Neuronal stem cell (in vitro differentiated cells): Measurements from ENCODE around the gene TEX28.
"Not testable (repeated sequence)": the region's sequence is repeated elsewhere in the genome, so short reads cannot be mapped to it uniquely, and the experiment has no call there.

ENCODE experiments used
- DNase-seq: peaks from one replicate; pipeline ENCODE4 v3.0.0-alpha.2; 2013; ENCODE audit warnings: low spot score
- H2AFZ ChIP-seq: one replicate; pipeline ENCODE4 v1.6.1; 2013; ENCODE audit warnings: mild to moderate bottlenecking, low read length, inconsistent platforms
- H2AK5ac ChIP-seq: 2 replicates; pipeline ENCODE4 v1.6.1; 2013; ENCODE audit warnings: low read depth, mild to moderate bottlenecking, inconsistent platforms, low read length, moderate library complexity, mixed read lengths
- H2BK120ac ChIP-seq: 2 replicates; pipeline ENCODE4 v1.6.1; 2013; ENCODE audit warnings: low read depth, mild to moderate bottlenecking, inconsistent platforms, low read length, moderate library complexity, mixed read lengths
- H2BK12ac ChIP-seq: one replicate; pipeline ENCODE4 v1.6.1; 2013; ENCODE audit warnings: low read length, inconsistent platforms
- H2BK15ac ChIP-seq: 2 replicates; pipeline ENCODE4 v1.6.1; 2013; ENCODE audit warnings: mild to moderate bottlenecking, low read length, inconsistent platforms, mixed read lengths
- H2BK5ac ChIP-seq: one replicate; pipeline ENCODE4 v1.6.1; 2013; ENCODE audit warnings: inconsistent platforms, mild to moderate bottlenecking, low read length, moderate library complexity
- H3K14ac ChIP-seq: one replicate; pipeline ENCODE4 v1.6.1; 2013; ENCODE audit warnings: low read length, inconsistent platforms
- H3K18ac ChIP-seq: 2 replicates; pipeline ENCODE4 v1.6.1; 2013; ENCODE audit warnings: low read length, inconsistent platforms
- H3K23ac ChIP-seq: 2 replicates; pipeline ENCODE4 v1.6.1; 2013; ENCODE audit warnings: low read depth, mild to moderate bottlenecking, mixed read lengths, low read length, inconsistent platforms; ENCODE audit not compliant: poor library complexity
- H3K27ac ChIP-seq: replicated peaks from 3 replicates; pipeline ENCODE4 v1.5.1; 2013; ENCODE audit warnings: low read length, inconsistent platforms
- H3K27me3 ChIP-seq, 3 experiments: 2 replicates each; pipeline ENCODE4 v1.6.1; 2013; ENCODE audit warnings: low read length in 3 of 3, mild to moderate bottlenecking in 2 of 3, inconsistent platforms in 1 of 3, low read depth in 1 of 3, mixed read lengths in 1 of 3, moderate library complexity in 1 of 3; ENCODE audit not compliant: control insufficient read depth in 3 of 3, insufficient read depth in 3 of 3
- H3K36me3 ChIP-seq, 2 donors: replicated peaks in 1 of 2; 2 replicates each; pipeline ENCODE4 v1.6.1; 2013; ENCODE audit warnings: low read length in 2 of 2; ENCODE audit not compliant: control insufficient read depth in 2 of 2, insufficient read depth in 2 of 2
- H3K4ac ChIP-seq: 2 replicates; pipeline ENCODE4 v1.6.1; 2013; ENCODE audit warnings: inconsistent platforms, mild to moderate bottlenecking, low read length, moderate library complexity
- H3K4me1 ChIP-seq, 2 donors: 1 replicate in 1 of 2; 2 replicates in 1 of 2; pipeline ENCODE4 v1.6.1; 2013; ENCODE audit warnings: low read length in 2 of 2, low read depth in 1 of 2; ENCODE audit not compliant: control insufficient read depth in 2 of 2, insufficient read depth in 1 of 2
- H3K4me2 ChIP-seq: one replicate; pipeline ENCODE4 v1.6.1; 2013; ENCODE audit warnings: mild to moderate bottlenecking, low read length, inconsistent platforms; ENCODE audit not compliant: insufficient read depth, poor library complexity, severe bottlenecking
- H3K4me3 ChIP-seq, 2 donors: 2 replicates each; pipeline ENCODE4 v1.5.1; 2013; ENCODE audit warnings: low read length in 2 of 2, mild to moderate bottlenecking in 2 of 2, inconsistent platforms in 1 of 2, moderate library complexity in 1 of 2
- H3K79me1 ChIP-seq: one replicate; pipeline ENCODE4 v1.6.1; 2013; ENCODE audit warnings: low read depth, mild to moderate bottlenecking, inconsistent platforms, low read length, moderate library complexity
- H3K9ac ChIP-seq: one replicate; pipeline ENCODE4 v1.6.1; 2013; ENCODE audit warnings: mild to moderate bottlenecking, low read depth, low read length, inconsistent platforms; ENCODE audit not compliant: poor library complexity
- H3K9me3 ChIP-seq, 2 donors: replicated peaks in 1 of 2; 2 replicates each; pipeline versions ENCODE3 to v1.6.1; 2013; ENCODE audit warnings: low read length in 2 of 2, mild to moderate bottlenecking in 2 of 2, inconsistent platforms in 1 of 2, low read depth in 1 of 2, mixed read lengths in 1 of 2, moderate library complexity in 1 of 2; ENCODE audit not compliant: control insufficient read depth in 2 of 2, insufficient read depth in 1 of 2
- H4K8ac ChIP-seq: one replicate; pipeline ENCODE4 v1.6.1; 2013; ENCODE audit warnings: low read depth, mild to moderate bottlenecking, inconsistent platforms, low read length, moderate library complexity
- H4K91ac ChIP-seq: one replicate; pipeline ENCODE4 v1.6.1; 2013; ENCODE audit warnings: low read length, low read depth, mild to moderate bottlenecking, inconsistent platforms; ENCODE audit not compliant: poor library complexity
- WGBS, 2 donors: extraction: QIAGEN DNeasy Blood & Tissue Kit; methylation state at CpG; one replicate each; pipeline ENCODE4 v1.1.7; 2013; ENCODE audit warnings: missing lambda C conversion rate in 2 of 2, mixed read lengths in 1 of 2; ENCODE audit not compliant: insufficient read length in 2 of 2, insufficient replicate concordance in 1 of 2; ENCODE audit errors: extremely low coverage in 2 of 2; 5-methylcytosine and 5-hydroxymethylcytosine counted together

TEX28 gene

GRCh38 chrX:154296731-154297130 is 1.8 kb upstream of the TEX28 start:
- Histone ChIP-seq H3K9me3 (no peaks in the 10 kb centered on the region), H3K36me3 (no peaks in the 10 kb centered on the region), H2AFZ (no peak overlapping the region), H3K27me3 (peaks cover 0 to 4% (median 0%) of the 10 kb centered on the region in 3 experiments), H2AK5ac (no peak overlapping the region), H3K4me2 (no peak overlapping the region), H4K91ac (no peak overlapping the region), H3K4me3 (no peak overlapping the region), H2BK120ac (no peak overlapping the region), H2BK12ac (no peak overlapping the region), H3K4ac (no peak overlapping the region), H3K27ac (no peak overlapping the region), H2BK5ac (no peak overlapping the region), H3K14ac (no peak overlapping the region), H4K8ac (no peak overlapping the region), H3K4me1 (no peaks in the 10 kb centered on the region), H2BK15ac (no peak overlapping the region), H3K23ac (no peak overlapping the region), H3K79me1 (no peaks in the 10 kb centered on the region), H3K18ac (no peak overlapping the region), H3K9ac (no peak overlapping the region)
- DNase-seq: no peak
- WGBS, 2 donors: no CpG with 5 or more reads among the region's 18 CpGs

- Histone ChIP-seq H3K4me2 (no peak within 1 kb of the TSS), H3K4me3 (no peak within 1 kb of the TSS), H3K14ac (no peak within 1 kb of the TSS), H4K91ac (no peak within 1 kb of the TSS), H3K27me3 (peaks cover 0 to 4% (median 0%) of the 10 kb centered on the region in 3 experiments), H3K9ac (no peak within 1 kb of the TSS), H2BK12ac (no peak within 1 kb of the TSS), H4K8ac (no peak within 1 kb of the TSS), H2BK120ac (no peak within 1 kb of the TSS), H3K4ac (no peak within 1 kb of the TSS), H3K27ac (no peak within 1 kb of the TSS), H3K23ac (no peak within 1 kb of the TSS), H3K79me1 (no peaks in the 10 kb centered on the region), H3K4me1 (no peaks in the 10 kb centered on the region), H3K36me3 (no peaks in the 10 kb centered on the region), H2BK15ac (no peak within 1 kb of the TSS), H2AK5ac (no peak within 1 kb of the TSS), H2AFZ (no peak within 1 kb of the TSS), H2BK5ac (no peak within 1 kb of the TSS), H3K18ac (no peak within 1 kb of the TSS), H3K9me3 (no peaks in the 10 kb centered on the region)
- WGBS, 2 donors: no CpG with 5 or more reads among the region's 37 CpGs
- DNase-seq: no peak
Measured at GRCh38 chrX:154295664-154296310, 863 bp upstream of the TEX28 start, which contains the start of gene TKTL1. Gene TKTL1 (plus strand): TSS chrX:154295795. CDS start chrX:154295860, 65 bp downstream.

GRCh38 chrX:154286406-154286805 is 8.5 kb downstream of the TEX28 start:
- H2BK120ac ChIP-seq, DNase-seq, H3K4ac ChIP-seq, H3K9ac ChIP-seq, H2BK15ac ChIP-seq, H3K23ac ChIP-seq, H2AFZ ChIP-seq, H3K36me3 ChIP-seq, H3K27ac ChIP-seq, H3K27me3 ChIP-seq, H4K91ac ChIP-seq, H3K14ac ChIP-seq, H3K4me2 ChIP-seq, H3K4me1 ChIP-seq, H2BK12ac ChIP-seq, H3K79me1 ChIP-seq, H3K9me3 ChIP-seq, H2BK5ac ChIP-seq, H3K18ac ChIP-seq, H4K8ac ChIP-seq, H3K4me3 ChIP-seq, H2AK5ac ChIP-seq: not testable (repeated sequence)
- no CpG with 5 or more reads among the region's 10 CpGs for WGBS, 2 donors

GRCh38 chrX:154284489-154285338 is 10.2 kb downstream of the TEX28 start:
- H2BK12ac ChIP-seq, H2AFZ ChIP-seq, H4K91ac ChIP-seq, DNase-seq, H3K36me3 ChIP-seq, H2AK5ac ChIP-seq, H3K23ac ChIP-seq, H3K27ac ChIP-seq, H3K4me2 ChIP-seq, H3K9ac ChIP-seq, H3K79me1 ChIP-seq, H2BK5ac ChIP-seq, H3K9me3 ChIP-seq, H3K4me3 ChIP-seq, H3K14ac ChIP-seq, H3K4me1 ChIP-seq, H3K4ac ChIP-seq, H2BK120ac ChIP-seq, H2BK15ac ChIP-seq, H4K8ac ChIP-seq, H3K27me3 ChIP-seq, H3K18ac ChIP-seq: not testable (repeated sequence)
- no CpG with 5 or more reads among the region's 23 CpGs for WGBS, 2 donors
